K562 (cell line): ENCODE results near the gene PYM1.

Experiments
- ARHGAP35 ChIP-seq: fragments of 450-650 bp; IDR thresholded peaks from 2 replicates; pipeline ENCODE4 v1.6.1; 2018; ENCODE audit not compliant: partially characterized antibody
- EZH2 ChIP-seq: IDR thresholded peaks from 2 replicates; pipeline ENCODE4 v1.6.1; 2012; ENCODE audit warnings: low read depth, mild to moderate bottlenecking, inconsistent platforms, low read length, borderline replicate concordance
- FOXM1 ChIP-seq, 2 experiments: fragments of 450-650 bp in 1 of 2; sonication (generic) in 1 of 2; formaldehyde crosslinking in 1 of 2; IDR thresholded peaks; 2 replicates each; pipeline versions ENCODE4 v1.6.1 to v1.9.0; 2017 to 2022; ENCODE audit warnings: low read depth in 2 of 2, mild to moderate bottlenecking in 2 of 2, missing genetic modification reagents in 1 of 2, moderate library complexity in 1 of 2
- HMGXB4 ChIP-seq: sonication (generic); formaldehyde crosslinking; IDR thresholded peaks from 2 replicates; pipeline ENCODE4 v1.8.1; 2023; ENCODE audit warnings: mild to moderate bottlenecking, missing genetic modification reagents
- NFRKB ChIP-seq: fragments of 450-650 bp; IDR thresholded peaks from 2 replicates; pipeline ENCODE4 v1.6.1; 2016; ENCODE audit warnings: low read depth
- NFYB ChIP-seq: IDR thresholded peaks from 2 replicates; pipeline ENCODE4 v1.6.1; 2011; ENCODE audit warnings: mild to moderate bottlenecking, moderate library complexity; ENCODE audit not compliant: insufficient read length; ENCODE audit errors: extremely low read depth
- PATZ1 ChIP-seq: fragments of 250-450 bp; sonication (Bioruptor Pico); IDR thresholded peaks from 2 replicates; pipeline ENCODE4 v1.5.0; 2020; ENCODE audit warnings: mild to moderate bottlenecking, borderline replicate concordance
- PKNOX1 ChIP-seq: fragments of 450-650 bp; IDR thresholded peaks from 2 replicates; pipeline ENCODE4 v1.6.1; 2016
- POLR2A ChIP-seq: fragments of 450-650 bp; conservative IDR thresholded peaks from 2 replicates; pipeline ENCODE4 v1.6.1; 2016
- POLR2AphosphoS5 ChIP-seq: IDR thresholded peaks from 2 replicates; pipeline ENCODE4 v1.6.1; 2011; ENCODE audit warnings: mild to moderate bottlenecking, low read depth, low read length, moderate library complexity; ENCODE audit not compliant: control insufficient read depth, insufficient read depth
- THAP7 ChIP-seq: fragments of 250-450 bp; sonication (Bioruptor Pico); IDR thresholded peaks from 2 replicates; pipeline ENCODE4 v1.5.0; 2021
- ZBTB2 ChIP-seq: fragments of 450-650 bp; IDR thresholded peaks from 2 replicates; pipeline ENCODE4 v1.6.1; 2016; ENCODE audit warnings: antibody characterized with exemption
- ZBTB8A ChIP-seq: fragments of 450-650 bp; IDR thresholded peaks from 2 replicates; pipeline ENCODE4 v1.6.1; 2018; ENCODE audit warnings: mild to moderate bottlenecking, moderate library complexity; ENCODE audit not compliant: partially characterized antibody

- TF ChIP-seq EZH2 (no peak), NFYB (no peak), PKNOX1 (no peak), PATZ1 (CRISPR knock-in tag) (no peak), POLR2A (no peak), POLR2AphosphoS5 (no peak), ZBTB2 (no peak), ZBTB8A (no peak), ARHGAP35 (no peak), THAP7 (no peak), NFRKB (no peak), FOXM1 (IDR thresholded peaks at IDR 0.05; ENCODE audit: low read depth) (no peak), FOXM1 (CRISPR knock-in tag; IDR thresholded peaks at IDR 0.05; ENCODE audit: low read depth) (no peak), HMGXB4 (CRISPR knock-in tag) (no peak)
These were observed 8.1 kb upstream of the PYM1 start for GRCh38 chr12:55935738-55936151.
